GM12878 (cell line): ENCODE data around the gene MAMLD1. TPM values are rescaled to one million over a fixed set of nuclear protein-coding genes. Genes with fewer than 3 reads are reported as not detected.

Experiments used
- ATAC-seq: fragments of 200-7000 bp; cut with Tn5 transposase; 3 replicates; pipeline ENCODE4 v1.9.1; 2020; ENCODE audit warnings: mild to moderate bottlenecking, moderate library complexity
- BruUV-seq: library from RNA; stranded (reverse); fragments of 400-500 nt; replicated peaks from 2 replicates; lab custom pipeline; 2021; lab: Mats Ljungman, UMichigan
- CTCF ChIA-PET: fragments of 300-600 bp; sonication (Branson Sonifier 250); formaldehyde crosslinking; extraction: SDS; loops from one replicate; lab custom pipeline; 2021; ENCODE audit warnings: inconsistent platforms; lab: Yijun Ruan, JAX
- POLR2A ChIA-PET: fragments of 350-600 bp; formaldehyde crosslinking; extraction: SDS; loops from one replicate; lab custom pipeline; 2021; ENCODE audit warnings: inconsistent platforms; lab: Charles Lee
- RAD21 ChIA-PET: fragments of 300-600 bp; sonication (Branson Sonifier 250); formaldehyde crosslinking; loops from one replicate; lab custom pipeline; 2023; ENCODE audit warnings: antibody characterized with exemption; ENCODE audit not compliant: unreplicated experiment; lab: Charles Lee
- SMC1A ChIA-PET: fragments of 300-600 bp; sonication (Branson Sonifier 250); formaldehyde crosslinking; loops from one replicate; lab custom pipeline; 2023; ENCODE audit not compliant: unreplicated experiment, uncharacterized antibody; lab: Charles Lee
- DNase-seq: peaks from one replicate; pipeline ENCODE4 v3.0.0-alpha.2; 2011; ENCODE audit warnings: low read depth, low spot score
- FAIRE-seq: peaks from 3 replicates; lab custom pipeline; 2011; peaks lifted over from hg19 to GRCh38; lab: Jason Lieb, UNC
- H2AFZ ChIP-seq: 2 replicates; pipeline ENCODE4 v1.6.0; 2011; ENCODE audit warnings: low read depth, low read length, control low read depth; ENCODE audit not compliant: control insufficient read depth
- H3K27ac ChIP-seq: 2 replicates; pipeline ENCODE4 v1.5.1; 2011; ENCODE audit warnings: control low read depth; ENCODE audit not compliant: control insufficient read depth, insufficient read depth
- H3K27me3 ChIP-seq, 2 experiments: replicated peaks in 1 of 2; 2 replicates each; pipeline versions ENCODE4 v1.6.0 to v1.6.1; 2011; ENCODE audit warnings: low read length in 1 of 2; ENCODE audit not compliant: control insufficient read depth in 2 of 2, insufficient read depth in 2 of 2
- H3K36me3 ChIP-seq, 2 experiments: 2 replicates each; pipeline ENCODE4 v1.5.1; 2011; ENCODE audit warnings: low read length in 1 of 2; ENCODE audit not compliant: control insufficient read depth in 2 of 2, insufficient read depth in 2 of 2
- H3K4me1 ChIP-seq: 2 replicates; pipeline ENCODE4 v1.6.1; 2011; ENCODE audit warnings: mild to moderate bottlenecking, low read length, moderate library complexity, mixed read lengths; ENCODE audit not compliant: control insufficient read depth, insufficient read depth
- H3K4me2 ChIP-seq: 2 replicates; pipeline ENCODE4 v1.6.0; 2011; ENCODE audit warnings: control low read depth; ENCODE audit not compliant: control insufficient read depth, insufficient read depth
- H3K4me3 ChIP-seq: fragments of 200-600 bp; sonication (generic); 2 replicates; pipeline ENCODE4 v1.5.1; 2016
- H3K79me2 ChIP-seq: 2 replicates; pipeline ENCODE4 v1.6.0; 2011; ENCODE audit warnings: low read length; ENCODE audit not compliant: control insufficient read depth, insufficient read depth
- H3K9ac ChIP-seq: 2 replicates; pipeline ENCODE4 v1.8.0; 2011; ENCODE audit warnings: low read length, control low read depth, mixed read lengths; ENCODE audit not compliant: control insufficient read depth, insufficient read depth
- H3K9me3 ChIP-seq: replicated peaks from 3 replicates; pipeline ENCODE4 v1.5.1; 2011; ENCODE audit warnings: mild to moderate bottlenecking, low read length; ENCODE audit not compliant: control insufficient read depth, insufficient read depth
- H4K20me1 ChIP-seq: 2 replicates; pipeline ENCODE4 v1.6.0; 2011; ENCODE audit not compliant: control insufficient read depth, insufficient read depth
- ASH2L ChIP-seq: fragments of 300-600, 200-600 bp; sonication (generic); IDR thresholded peaks from 2 replicates; pipeline ENCODE4 v1.6.1; 2017; ENCODE audit warnings: low read depth, mild to moderate bottlenecking, borderline replicate concordance
- BCL11A ChIP-seq: IDR thresholded peaks from 2 replicates; pipeline ENCODE4 v1.6.1; 2011; ENCODE audit warnings: low read depth, low read length
- CEBPB ChIP-seq, 2 experiments: fragments of 150-350 bp in 1 of 2; IDR thresholded peaks; 2 replicates each; pipeline ENCODE4 v1.6.1; 2012 to 2014; ENCODE audit warnings: low read depth in 2 of 2, low read length in 2 of 2, borderline replicate concordance in 1 of 2, inconsistent platforms in 1 of 2
- EZH2 ChIP-seq: IDR thresholded peaks from 2 replicates; pipeline ENCODE4 v1.6.1; 2012; ENCODE audit warnings: low read depth, mild to moderate bottlenecking, control low read depth, inconsistent platforms, low read length, borderline replicate concordance; ENCODE audit not compliant: control insufficient read depth
- LARP7 ChIP-seq: fragments of 450-650 bp; IDR thresholded peaks from 2 replicates; pipeline ENCODE4 v1.6.1; 2017; ENCODE audit warnings: mild to moderate bottlenecking
- MXI1 ChIP-seq: fragments of 150-350 bp; IDR thresholded peaks from 2 replicates; pipeline ENCODE4 v1.6.1; 2011; ENCODE audit warnings: low read depth, mild to moderate bottlenecking, inconsistent platforms, low read length, improper control_type of control experiment
- NFIC ChIP-seq: IDR thresholded peaks from 2 replicates; pipeline ENCODE4 v1.6.1; 2012; ENCODE audit warnings: low read depth, mild to moderate bottlenecking, inconsistent platforms, low read length, moderate library complexity
- NR2F1 ChIP-seq: fragments of 450-650 bp; conservative IDR thresholded peaks from 2 replicates; pipeline ENCODE4 v1.6.1; 2017; ENCODE audit warnings: mild to moderate bottlenecking
- PAX8 ChIP-seq: fragments of 450-650 bp; IDR thresholded peaks from 2 replicates; pipeline ENCODE4 v1.6.1; 2017; ENCODE audit warnings: mild to moderate bottlenecking, moderate library complexity
- POLR2AphosphoS2 ChIP-seq: IDR thresholded peaks from 2 replicates; pipeline ENCODE4 v1.6.1; 2011; ENCODE audit warnings: low read depth, mild to moderate bottlenecking, low read length, improper control_type of control experiment, moderate library complexity
- SIX5 ChIP-seq: IDR thresholded peaks from 2 replicates; pipeline ENCODE4 v1.6.1; 2011; ENCODE audit warnings: mild to moderate bottlenecking, low read depth, low read length, moderate library complexity; ENCODE audit not compliant: severe bottlenecking
- SPI1 ChIP-seq: IDR thresholded peaks from 2 replicates; pipeline ENCODE4 v1.6.1; 2011; ENCODE audit warnings: low read depth, mild to moderate bottlenecking, low read length, moderate library complexity, borderline replicate concordance; ENCODE audit not compliant: insufficient read depth
- TARDBP ChIP-seq: IDR thresholded peaks from 2 replicates; pipeline ENCODE4 v1.6.1; 2016; ENCODE audit warnings: borderline replicate concordance
- TCF3 ChIP-seq: IDR thresholded peaks from 2 replicates; pipeline ENCODE4 v1.6.1; 2012; ENCODE audit warnings: low read depth, mild to moderate bottlenecking, low read length, borderline replicate concordance; ENCODE audit not compliant: insufficient read depth
- ZNF274 ChIP-seq: IDR thresholded peaks from one replicate; pipeline ENCODE4 v1.8.0; 2011; ENCODE audit not compliant: insufficient read length, insufficient read depth
- WGBS: methylation state at CpG from one replicate; pipeline ENCODE4 v1.1.6; 2016; ENCODE audit warnings: low lambda C conversion rate; ENCODE audit not compliant: insufficient replicate concordance, insufficient coverage; ENCODE audit errors: missing lambda C conversion rate; 5-methylcytosine and 5-hydroxymethylcytosine counted together
- in situ Hi-C: fragments of 300-500 bp; cut with MboI; formaldehyde crosslinking; loops from 9 replicates; pipeline ENCODE4 v1.14.3; 2018; ENCODE audit warnings: mixed read lengths
- intact Hi-C: fragments of 100-400 bp; cut with micrococcal nuclease; formaldehyde crosslinking; loops from one replicate; pipeline ENCODE4 v1.14.2; 2022; ENCODE audit not compliant: unreplicated experiment
- polyA plus RNA-seq, 11 experiments: library from polyadenylated mRNA; depleted of rRNA in 4 of 11; unstranded in 6 of 11; stranded (reverse) in 5 of 11; fragments of >200 nt; fragmentation: Nextera tagmentation in 4 of 11; fragmentation: Illumina TruSeq in 1 of 11; extraction: Ambion mirVana in 4 of 11; extraction: Trizol in 1 of 11; gene quantifications; 1 replicate in 1 of 11; 2 replicates in 10 of 11; pipeline versions ENCODE4 v1.2.1 to v1.2.3, GENCODE V29; 2011 to 2016; ENCODE audit warnings: inconsistent platforms in 2 of 11, missing spikeins in 2 of 11, low read depth in 1 of 11
- total RNA-seq, 4 experiments: library from RNA; depleted of rRNA in 3 of 4; stranded (reverse); fragments of >200 nt in 3 of 4; fragmentation: Illumina TruSeq in 1 of 4; extraction: Trizol in 1 of 4; gene quantifications; 2 replicates each; pipeline versions ENCODE4 v1.2.1 to v1.2.3, GENCODE V29; 2013 to 2021
- TF ChIP-seq, protein P1 (sequence below): IDR thresholded peaks from 2 replicates; pipeline ENCODE4 v1.6.1; 2012; ENCODE audit warnings: low read depth, low read length, improper control_type of control experiment
- TF ChIP-seq, protein P2 (sequence below): IDR thresholded peaks from 2 replicates; pipeline ENCODE4 v1.6.1; 2011; ENCODE audit warnings: low read depth, low read length, improper control_type of control experiment, borderline replicate concordance
- TF ChIP-seq, protein P3 (sequence below): IDR thresholded peaks from 2 replicates; pipeline ENCODE4 v1.6.1; 2011; ENCODE audit warnings: low read depth, mild to moderate bottlenecking, low read length, moderate library complexity, borderline replicate concordance; ENCODE audit errors: extremely low read depth
- TF ChIP-seq, protein P4 (sequence below): IDR thresholded peaks from 2 replicates; pipeline ENCODE4 v1.6.1; 2012; ENCODE audit warnings: low read depth, low read length, improper control_type of control experiment
- TF ChIP-seq, protein P5 (sequence below): fragments of 450-650 bp; IDR thresholded peaks from 2 replicates; pipeline ENCODE4 v1.6.1; 2016; ENCODE audit warnings: mild to moderate bottlenecking

Gene MAMLD1
- total and polyA plus RNA-seq, 10 of the 15 experiments (the other 5 are each of a cell fraction or from before 2014, with no cell fraction given): 0.03 to 0.05 TPM; not detected in 8

DNA sequence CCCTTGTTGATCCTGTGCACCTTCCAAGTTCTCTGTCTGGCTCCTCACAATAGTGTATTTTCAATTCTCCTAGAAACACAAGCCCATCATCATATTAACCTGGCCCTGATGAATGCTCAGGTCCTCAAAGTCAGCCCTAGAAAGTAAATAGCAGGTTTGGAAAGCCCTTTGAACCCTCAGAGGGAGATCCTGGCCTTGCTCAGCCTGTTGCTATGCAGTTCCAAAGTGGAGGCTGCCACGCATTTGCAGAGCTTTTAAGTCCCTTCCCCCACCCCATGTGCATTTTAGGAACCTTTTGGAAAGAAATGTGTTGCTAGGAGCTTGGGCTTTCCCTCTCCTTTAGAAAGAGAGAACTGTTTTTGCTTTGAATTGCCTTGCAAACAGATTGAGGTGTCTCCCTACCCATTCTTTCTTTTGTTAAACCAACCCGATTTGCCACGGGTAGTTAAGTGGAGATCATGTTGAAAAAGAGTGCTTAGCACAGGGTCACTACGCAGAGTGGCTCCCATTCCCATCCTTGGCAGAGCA lies 12.2 kb downstream of the MAMLD1 start (continued):
- TF ChIP-seq, protein P1, sequence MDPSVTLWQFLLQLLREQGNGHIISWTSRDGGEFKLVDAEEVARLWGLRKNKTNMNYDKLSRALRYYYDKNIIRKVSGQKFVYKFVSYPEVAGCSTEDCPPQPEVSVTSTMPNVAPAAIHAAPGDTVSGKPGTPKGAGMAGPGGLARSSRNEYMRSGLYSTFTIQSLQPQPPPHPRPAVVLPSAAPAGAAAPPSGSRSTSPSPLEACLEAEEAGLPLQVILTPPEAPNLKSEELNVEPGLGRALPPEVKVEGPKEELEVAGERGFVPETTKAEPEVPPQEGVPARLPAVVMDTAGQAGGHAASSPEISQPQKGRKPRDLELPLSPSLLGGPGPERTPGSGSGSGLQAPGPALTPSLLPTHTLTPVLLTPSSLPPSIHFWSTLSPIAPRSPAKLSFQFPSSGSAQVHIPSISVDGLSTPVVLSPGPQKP: no peak
- TF ChIP-seq SPI1: no peak
- no peak for TF ChIP-seq ASH2L
- TF ChIP-seq PAX8: no peak
- TF ChIP-seq POLR2AphosphoS2: no peak
- TF ChIP-seq EZH2: no peak
- TF ChIP-seq, protein P2, sequence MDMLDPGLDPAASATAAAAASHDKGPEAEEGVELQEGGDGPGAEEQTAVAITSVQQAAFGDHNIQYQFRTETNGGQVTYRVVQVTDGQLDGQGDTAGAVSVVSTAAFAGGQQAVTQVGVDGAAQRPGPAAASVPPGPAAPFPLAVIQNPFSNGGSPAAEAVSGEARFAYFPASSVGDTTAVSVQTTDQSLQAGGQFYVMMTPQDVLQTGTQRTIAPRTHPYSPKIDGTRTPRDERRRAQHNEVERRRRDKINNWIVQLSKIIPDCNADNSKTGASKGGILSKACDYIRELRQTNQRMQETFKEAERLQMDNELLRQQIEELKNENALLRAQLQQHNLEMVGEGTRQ: no peak
- TF ChIP-seq TCF3: no peak
- TF ChIP-seq TARDBP: no peak
- TF ChIP-seq BCL11A: no peak
- no peak for TF ChIP-seq NFIC
- TF ChIP-seq, all 136 proteins: peak for 0

DNA sequence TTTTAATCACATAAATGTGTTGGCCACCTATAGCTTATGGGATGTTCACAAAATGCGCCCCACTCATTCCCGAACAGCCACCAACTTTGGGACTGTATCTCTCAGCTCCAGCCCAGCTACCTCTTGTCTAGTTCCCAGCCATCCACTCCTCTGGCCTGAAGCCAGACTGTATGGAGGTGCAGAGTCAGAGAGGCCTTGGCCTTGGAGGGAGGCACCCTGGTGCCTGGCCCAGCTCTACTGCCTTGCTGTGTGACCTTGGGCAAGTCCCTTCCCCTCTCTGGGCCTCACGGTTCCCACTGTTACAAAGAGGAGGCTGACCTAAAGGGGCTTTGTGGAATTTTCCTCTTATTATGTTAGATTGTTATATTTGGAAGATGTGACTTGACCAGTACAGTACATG lies 13.9 kb downstream of the MAMLD1 start:
- TF ChIP-seq SIX5: no peak
- TF ChIP-seq, protein P3, sequence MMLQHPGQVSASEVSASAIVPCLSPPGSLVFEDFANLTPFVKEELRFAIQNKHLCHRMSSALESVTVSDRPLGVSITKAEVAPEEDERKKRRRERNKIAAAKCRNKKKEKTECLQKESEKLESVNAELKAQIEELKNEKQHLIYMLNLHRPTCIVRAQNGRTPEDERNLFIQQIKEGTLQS: no peak
- TF ChIP-seq LARP7: no peak
- TF ChIP-seq, protein P4, sequence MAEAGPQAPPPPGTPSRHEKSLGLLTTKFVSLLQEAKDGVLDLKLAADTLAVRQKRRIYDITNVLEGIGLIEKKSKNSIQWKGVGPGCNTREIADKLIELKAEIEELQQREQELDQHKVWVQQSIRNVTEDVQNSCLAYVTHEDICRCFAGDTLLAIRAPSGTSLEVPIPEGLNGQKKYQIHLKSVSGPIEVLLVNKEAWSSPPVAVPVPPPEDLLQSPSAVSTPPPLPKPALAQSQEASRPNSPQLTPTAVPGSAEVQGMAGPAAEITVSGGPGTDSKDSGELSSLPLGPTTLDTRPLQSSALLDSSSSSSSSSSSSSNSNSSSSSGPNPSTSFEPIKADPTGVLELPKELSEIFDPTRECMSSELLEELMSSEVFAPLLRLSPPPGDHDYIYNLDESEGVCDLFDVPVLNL: no peak
- TF ChIP-seq CEBPB (IDR thresholded peaks at IDR 0.05; ENCODE audit: borderline replicate concordance in 1 of 2, low read depth in 2 of 2, low read length in 2 of 2): no peak
- no peak for TF ChIP-seq MXI1
- TF ChIP-seq NR2F1: no peak
- TF ChIP-seq, protein P5, sequence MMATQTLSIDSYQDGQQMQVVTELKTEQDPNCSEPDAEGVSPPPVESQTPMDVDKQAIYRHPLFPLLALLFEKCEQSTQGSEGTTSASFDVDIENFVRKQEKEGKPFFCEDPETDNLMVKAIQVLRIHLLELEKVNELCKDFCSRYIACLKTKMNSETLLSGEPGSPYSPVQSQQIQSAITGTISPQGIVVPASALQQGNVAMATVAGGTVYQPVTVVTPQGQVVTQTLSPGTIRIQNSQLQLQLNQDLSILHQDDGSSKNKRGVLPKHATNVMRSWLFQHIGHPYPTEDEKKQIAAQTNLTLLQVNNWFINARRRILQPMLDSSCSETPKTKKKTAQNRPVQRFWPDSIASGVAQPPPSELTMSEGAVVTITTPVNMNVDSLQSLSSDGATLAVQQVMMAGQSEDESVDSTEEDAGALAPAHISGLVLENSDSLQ: no peak
- TF ChIP-seq ZNF274: no peak

More for the DNA sequence above, 13.9 kb downstream of the MAMLD1 start:
- H3K36me3 ChIP-seq: no peaks in the 10 kb centered on the region
- ChIA-PET CTCF (no interaction called here), RAD21 (no interaction called here), SMC1A (no interaction called here), POLR2A (no interaction called here)
- H4K20me1 ChIP-seq: no peaks in the 10 kb centered on the region
- no peak overlapping the region for H3K4me3 ChIP-seq
- H3K4me1 ChIP-seq: no peaks in the 10 kb centered on the region
- intact Hi-C loops (no loop called here), in situ Hi-C loops (no loop called here)
- H3K27ac ChIP-seq: no peak overlapping the region
- no peak for DNase-seq
- no peak overlapping the region for H3K4me2 ChIP-seq
- H3K9ac ChIP-seq: no peak overlapping the region
- FAIRE-seq: no peak
- H2AFZ ChIP-seq: no peak overlapping the region
- WGBS: 52% methylated on average over 3 of the region's 3 CpGs
- ATAC-seq: no peak
- H3K79me2 ChIP-seq: no peaks in the 10 kb centered on the region
- BruUV-seq: no TSS peak
- no peaks in the 10 kb centered on the region; a peak in 1 of 4 replicates for H3K27me3 ChIP-seq
- H3K9me3 ChIP-seq: no peaks in the 10 kb centered on the region
